CD4-positive, alpha-beta T cell treated with Interleukin-4 for 1 hour (primary cell): ENCODE data around the gene TBC1D22B.

Experiments
- DNase-seq, 2 donors: peaks; one replicate each; pipeline ENCODE4 v3.0.0-alpha.2; 2020 to 2022

Gene TBC1D22B

DNA sequence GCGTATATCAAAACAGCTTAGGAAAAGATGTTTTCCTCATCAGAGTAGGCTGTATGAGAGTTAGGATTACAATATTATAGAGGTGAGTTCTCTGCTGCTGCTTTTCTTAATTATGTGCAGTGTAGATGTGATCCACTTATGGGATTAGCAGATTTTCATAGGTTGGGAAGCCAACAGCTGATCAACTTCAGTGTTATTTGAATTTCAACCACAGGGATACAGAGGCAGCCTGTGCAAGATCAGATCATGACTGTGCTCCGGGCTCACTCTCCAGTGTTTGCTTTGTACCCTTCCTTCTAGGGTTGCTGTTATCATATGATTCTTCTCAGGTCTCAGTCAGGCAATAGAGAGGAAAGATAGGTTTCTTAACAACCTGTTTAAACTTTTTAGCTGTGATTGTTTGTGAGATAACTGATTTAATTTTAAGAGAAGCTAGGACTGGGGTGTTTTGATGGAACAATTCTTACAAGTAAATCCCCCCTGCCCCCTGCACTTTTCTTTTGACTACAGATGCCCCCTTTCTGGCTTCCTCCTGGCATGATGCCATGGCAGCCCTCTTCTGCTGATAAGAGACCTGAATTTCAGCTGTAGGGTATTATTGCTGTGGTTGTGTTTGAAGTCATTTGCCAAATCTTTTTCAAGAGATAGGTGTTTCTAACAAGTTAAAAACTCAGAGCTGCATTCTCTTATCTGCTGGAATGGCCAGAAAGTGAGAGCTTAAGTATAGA is 104.7 kb downstream of the TBC1D22B start:
- DNase-seq: no peak

DNA sequence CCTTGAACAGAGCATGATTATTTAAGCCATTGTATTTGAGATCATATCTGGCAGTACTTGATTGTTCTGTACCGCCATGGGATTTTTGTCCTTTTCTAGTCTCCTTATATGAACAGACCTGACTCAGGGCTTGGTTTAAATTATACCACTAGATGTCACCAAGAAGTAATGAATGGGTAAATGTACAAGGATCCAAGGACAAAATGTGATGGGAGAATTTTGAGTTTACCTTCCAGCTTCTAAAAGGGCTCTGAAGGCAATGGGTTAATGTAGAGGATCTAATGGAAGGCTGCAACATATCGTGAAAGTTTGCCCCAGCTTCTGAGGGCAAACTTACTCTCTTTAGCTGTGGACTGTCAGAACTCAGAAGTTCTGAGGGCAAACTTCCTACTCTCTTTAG is 108.2 kb downstream of the TBC1D22B start:
- DNase-seq: no peak

DNA sequence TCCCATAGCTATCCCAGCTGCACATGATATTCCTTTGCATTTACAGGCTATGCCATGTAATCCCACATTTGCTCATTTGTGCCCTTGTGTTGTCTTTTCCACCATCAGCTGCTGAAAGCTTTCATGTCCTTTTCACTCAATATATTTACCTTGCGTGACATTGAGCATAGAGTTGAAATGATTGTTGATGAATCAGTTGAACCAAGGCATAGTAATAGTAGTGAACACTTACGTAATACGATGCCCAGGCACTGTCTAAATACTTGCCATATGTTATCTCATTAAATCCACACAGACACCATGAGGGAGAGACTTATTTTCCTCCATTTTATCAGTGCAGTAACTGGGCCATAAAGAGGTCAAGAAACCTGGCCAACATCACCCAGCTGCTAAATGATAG is 109.3 kb downstream of the TBC1D22B start:
- no peak for DNase-seq

DNA sequence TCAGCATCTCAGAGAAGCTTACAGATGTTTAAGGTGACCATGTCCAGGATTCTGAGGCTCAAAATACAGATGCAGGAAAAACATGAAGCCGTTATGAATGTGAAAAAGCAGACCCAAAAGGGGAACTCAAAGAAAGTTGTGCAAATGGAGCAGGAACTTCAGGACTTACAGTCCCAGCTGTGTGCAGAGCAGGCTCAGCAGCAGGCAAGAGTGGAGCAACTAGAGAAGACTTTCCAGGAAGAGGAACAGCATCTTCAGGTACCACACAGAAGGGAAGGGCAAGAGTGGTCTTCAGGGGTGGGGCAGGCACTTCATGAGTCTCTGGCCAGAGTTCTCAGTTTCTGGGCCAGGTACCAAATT is 111.4 kb downstream of the TBC1D22B start:
- DNase-seq: no peak

DNA sequence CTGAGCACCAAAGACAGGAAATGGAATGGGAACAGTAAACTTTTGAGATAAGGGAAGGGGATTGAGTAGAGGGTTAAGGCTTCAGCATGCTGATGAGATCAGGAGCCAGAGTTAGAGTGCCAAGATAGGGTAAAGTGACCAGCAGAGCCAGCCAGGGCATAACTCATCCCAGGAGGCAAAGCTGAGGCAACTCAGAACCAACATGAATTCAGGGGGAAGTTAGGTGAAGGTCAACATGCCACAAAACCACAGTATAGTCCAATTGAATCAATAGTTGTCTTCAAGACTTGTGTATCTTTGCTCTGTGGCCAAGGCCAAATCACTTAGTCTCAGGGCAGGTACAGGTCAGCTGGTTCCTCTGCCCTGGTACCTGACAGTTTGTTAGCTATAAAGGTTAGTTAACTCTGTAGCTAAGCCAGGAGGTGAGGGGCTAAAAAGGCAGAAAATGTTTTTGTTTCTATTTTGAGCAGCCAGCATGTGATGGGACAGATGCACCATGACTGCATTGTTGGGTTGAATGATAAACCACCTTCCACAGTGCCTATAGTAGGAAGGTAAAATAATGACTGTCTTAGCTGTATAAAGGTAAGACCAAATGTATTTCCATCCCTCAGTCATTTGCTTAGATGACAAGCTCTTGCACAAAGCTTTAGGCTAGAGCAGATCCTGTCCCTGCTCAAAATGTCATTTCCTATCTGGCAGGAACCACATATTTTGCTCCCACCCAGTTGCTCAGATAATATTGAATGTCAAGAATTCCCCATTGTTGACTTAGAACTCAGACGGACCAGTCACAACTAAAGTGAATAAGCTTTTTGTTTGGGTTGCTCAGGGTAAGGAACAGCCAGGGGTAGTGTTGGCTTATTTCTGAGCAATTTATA is 112.0 kb downstream of the TBC1D22B start:
- no peak for DNase-seq

DNA sequence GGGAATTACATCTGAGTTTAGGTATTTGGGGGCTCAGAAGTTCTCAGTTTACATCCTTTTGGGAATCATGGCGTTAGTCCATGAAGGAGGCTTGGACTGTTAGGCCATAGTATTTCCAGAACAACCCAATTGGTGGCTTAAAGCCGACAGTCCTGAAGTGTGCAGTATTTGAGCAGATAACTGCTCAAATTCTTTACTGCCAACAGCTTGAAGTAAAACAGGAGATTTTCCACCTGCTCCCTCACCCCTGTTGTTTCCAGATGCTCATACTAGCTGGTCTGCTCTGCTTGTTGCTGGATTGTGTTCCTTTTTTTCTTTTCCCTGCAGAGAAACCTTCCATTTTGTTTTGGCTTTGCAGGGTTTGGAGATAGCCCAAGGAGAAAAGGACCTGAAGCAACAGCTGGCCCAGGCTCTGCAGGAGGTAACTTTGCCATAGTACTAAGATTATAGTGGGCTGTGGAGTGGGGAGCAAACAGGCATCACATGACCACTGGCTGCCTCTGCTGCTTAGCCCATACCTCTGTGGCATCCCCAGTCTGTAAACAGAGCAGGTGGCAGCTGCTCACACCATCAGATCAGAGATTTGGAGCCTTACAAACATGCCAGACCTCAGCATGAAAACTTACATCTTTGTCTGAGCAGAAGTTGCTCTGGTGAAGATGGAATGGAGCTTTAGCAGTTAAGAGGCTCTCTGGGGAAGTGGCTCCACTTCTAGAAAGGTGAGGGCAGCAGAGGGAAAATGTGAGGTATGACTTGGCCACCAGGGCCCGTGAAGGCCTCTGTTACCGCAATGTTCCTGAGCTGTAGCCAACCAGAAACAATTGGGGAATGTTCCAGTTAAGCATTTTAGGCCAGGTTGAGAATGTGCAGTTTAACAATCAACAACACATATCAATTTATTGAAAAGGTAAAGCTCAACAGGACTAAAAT is 113.8 kb downstream of the TBC1D22B start:
- no peak for DNase-seq

DNA sequence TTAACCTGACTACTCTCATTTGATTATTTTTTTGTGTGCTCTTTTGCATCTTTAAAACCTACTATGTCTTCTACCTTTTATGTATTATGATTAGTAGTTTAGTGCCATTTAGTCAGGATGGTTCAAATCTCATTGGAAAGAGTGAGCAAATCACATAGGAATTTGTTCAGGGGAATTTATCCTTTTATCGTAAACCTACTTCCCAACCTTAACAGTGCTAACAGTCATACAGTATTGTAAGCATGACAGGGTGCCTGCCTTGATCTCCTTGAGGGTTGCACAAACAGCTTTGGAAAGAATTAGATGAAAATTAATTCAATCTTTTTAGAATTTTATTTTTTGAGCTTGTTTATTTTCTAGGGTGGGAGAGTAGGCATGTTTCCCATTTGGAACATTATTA is 114.5 kb downstream of the TBC1D22B start:
- DNase-seq: no peak

DNA sequence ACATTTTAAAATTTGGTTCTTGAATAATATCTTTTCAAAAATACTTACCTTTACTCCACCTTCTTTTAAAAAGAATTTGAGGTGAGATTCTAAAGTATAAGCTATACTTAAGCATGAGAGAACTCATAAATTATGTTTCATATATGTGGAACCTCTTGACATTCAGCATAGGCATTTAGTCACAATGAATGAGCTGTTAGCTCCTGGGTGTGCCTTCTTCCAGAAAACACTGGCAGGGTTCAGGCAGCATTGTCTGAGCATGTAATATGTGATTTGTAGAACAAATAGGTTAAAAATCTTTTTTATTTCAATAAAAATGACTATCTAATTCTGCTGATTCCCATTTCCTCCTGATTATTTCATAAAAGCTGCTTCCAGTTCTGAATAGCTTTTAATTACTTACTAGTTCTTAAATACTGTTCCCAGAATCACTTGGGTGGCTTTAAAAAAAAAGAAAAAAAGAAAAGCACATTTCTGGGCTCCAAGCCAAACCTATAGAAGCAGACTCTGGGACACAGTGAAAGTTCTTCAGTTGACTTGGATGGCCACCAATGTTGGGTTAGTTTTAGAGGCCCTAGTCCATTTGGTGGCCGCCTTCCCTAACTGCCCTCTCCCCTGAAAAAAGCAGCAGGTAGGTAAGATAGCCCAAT is 116.4 kb downstream of the TBC1D22B start:
- no peak for DNase-seq

DNA sequence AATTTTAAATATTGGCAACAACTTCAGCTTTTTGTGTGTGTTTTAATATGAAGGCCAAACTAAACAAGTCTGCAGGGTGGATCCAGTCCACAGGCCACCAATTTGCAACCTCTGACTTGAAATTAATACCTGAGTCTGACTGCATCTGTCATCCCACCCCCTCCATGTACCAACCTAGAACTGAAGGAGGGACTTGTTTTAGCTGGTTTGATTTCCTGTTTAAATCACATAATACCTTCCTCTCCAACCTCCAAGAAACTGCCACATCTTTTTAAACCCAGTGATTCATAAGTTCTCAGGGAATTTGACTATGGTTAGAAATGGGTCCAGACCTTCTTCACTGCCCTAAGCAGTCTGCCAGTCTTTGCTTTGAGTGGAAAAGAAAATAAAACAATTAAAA is 117.8 kb downstream of the TBC1D22B start:
- no peak for DNase-seq

DNA sequence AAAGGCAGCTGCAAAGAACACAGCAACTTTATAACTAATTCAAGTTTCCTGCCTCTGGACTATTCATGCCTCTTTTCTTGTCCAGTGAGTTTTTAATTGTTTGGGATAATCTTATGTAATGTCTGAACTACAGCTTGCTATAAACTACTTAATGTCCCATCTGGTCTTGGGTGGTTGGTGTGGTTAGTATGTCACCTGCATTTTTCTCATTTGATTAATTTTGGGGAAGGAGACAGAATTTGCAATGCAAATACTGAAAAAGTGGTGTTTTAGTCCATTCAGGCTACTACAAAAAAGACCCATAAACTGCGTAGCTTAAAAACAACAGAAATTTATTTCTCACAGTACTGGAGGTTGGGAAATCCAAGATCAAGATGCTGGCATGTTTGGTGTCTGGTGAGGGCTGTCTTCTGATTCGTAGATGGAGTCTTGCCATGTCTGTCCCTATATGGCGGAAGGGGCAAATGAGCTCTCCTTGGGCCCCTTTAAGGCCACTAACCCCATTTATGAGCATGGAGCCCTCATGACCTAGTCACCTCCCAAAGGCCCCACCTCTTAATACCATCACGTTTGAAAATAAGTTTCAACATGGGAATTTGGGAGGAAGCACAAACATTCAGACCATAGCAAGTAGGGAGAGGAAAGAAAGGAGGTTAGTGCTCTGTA is 118.6 kb downstream of the TBC1D22B start:
- no peak for DNase-seq

DNA sequence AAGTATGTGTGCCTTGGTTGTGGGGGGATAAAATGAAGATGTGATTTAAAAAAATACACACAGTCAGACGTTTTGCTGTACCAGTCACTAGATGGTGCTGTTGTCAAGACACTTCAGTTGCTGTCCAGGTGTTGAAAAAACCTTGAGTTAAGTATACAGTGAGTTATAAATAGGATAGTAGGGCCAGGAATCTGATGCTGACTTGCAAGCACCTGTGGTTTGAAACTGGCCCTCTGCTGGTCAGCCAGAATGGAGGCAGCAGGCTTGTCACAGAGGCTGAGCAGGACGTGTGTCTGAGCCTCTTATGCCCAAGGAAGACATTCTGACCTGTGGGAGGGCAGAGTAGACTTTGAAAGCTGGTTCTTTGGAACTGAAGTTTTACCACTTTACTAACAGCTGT is 124.0 kb downstream of the TBC1D22B start:
- DNase-seq: peak; percentile 15 to 61
